ENCODE measurements around the gene DPYSL3.

- TF ChIP-seq EZH2phosphoT487 (conservative IDR thresholded peaks at IDR 0.05; ENCODE audit: low read length), result no peak
- TF ChIP-seq CTCF (IDR thresholded peaks at IDR 0.05; ENCODE audit: insufficient read depth, low read length, poor library complexity, severe bottlenecking), result no peak
Observed at GRCh38 chr5:147418613-147419012, 91.3 kb downstream of the DPYSL3 start.

Data from SU-DHL-6 (cell line).